Activated T-helper 1 cell treated with anti-CD3 and anti-CD28 coated beads, Interleukin-2, amount 50 U/mL, for 16 hours (primary cell): ENCODE results near the gene IVD.

Experiments
- DNase-seq, 2 donors: peaks; one replicate each; pipeline ENCODE4 v3.0.0-alpha.2; 2020; ENCODE audit warnings: low read depth in 1 of 2, low spot score in 1 of 2

Gene IVD

GRCh38 chr15:40456299-40456712 is 50.7 kb downstream of the IVD start:
- no peak for DNase-seq

- no peak for DNase-seq
Measured at GRCh38 chr15:40456738-40457137, 51.1 kb downstream of the IVD start.

DNA sequence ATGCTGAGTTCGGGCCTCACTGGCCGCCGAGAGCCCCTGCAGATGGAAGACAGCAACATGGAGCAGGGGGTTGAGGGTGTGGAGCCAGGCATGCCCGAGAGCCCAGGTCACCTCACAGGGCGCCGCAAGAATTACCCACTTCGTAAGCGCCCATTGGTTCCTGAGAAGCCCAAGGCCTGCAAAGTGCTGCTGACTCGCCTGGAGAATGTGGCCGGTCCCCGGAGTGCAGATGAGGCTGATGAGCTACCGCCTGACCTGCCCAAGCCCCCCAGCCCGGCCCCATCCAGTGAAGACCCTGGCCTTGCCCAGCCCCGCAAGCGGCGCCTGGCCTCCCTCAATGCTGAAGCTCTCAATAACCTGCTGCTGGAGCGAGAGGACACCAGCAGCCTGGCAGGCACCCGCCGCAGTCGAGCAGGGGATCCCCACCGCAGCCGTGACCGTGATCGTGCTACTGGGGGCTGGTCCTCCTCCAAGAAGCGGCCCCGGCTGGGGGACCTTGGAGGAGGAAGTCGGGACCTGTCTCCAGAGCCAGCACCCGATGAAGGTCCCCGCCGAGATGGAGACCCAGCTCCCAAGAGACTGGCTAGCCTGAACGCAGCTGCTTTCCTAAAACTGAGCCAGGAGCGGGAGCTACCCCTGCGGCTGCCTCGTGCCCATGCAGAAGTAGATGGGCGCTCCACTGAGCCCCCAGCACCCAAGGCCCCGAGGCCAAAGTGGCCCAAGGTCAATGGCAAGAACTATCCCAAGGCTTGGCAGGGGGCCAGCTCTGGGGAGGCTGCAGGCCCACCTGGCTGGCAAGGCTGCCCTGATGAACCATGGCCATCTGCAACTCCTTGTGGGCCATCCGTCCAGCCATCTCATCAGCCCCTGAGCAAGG is 53.1 kb downstream of the IVD start:
- no peak for DNase-seq

- no peak for DNase-seq
Measured at GRCh38 chr15:40459391-40460015, 53.9 kb downstream of the IVD start.

GRCh38 chr15:40460404-40460803 is 54.8 kb downstream of the IVD start:
- no peak for DNase-seq

DNA sequence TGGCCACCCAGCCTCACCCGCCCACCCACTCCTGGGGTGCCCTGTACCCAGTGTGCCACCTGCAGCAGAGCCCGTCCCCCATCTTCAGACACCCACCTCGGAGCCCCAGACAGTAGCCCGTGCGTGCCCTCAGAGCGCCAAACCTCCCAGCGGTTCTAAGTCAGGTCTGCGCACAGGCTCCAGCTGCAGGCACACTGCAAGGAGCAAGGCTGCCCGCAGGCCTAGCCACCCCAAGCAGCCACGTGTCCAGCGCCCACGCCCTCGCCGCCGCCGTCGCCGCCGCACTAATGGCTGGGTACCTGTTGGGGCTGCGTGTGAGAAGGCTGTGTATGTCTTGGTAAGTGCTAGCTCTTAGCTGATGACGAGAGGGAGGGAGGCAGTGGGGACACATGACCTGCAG is 56.4 kb downstream of the IVD start:
- DNase-seq, result no peak

GRCh38 chr15:40463279-40463678 is 57.7 kb downstream of the IVD start:
- no peak for DNase-seq

DNA sequence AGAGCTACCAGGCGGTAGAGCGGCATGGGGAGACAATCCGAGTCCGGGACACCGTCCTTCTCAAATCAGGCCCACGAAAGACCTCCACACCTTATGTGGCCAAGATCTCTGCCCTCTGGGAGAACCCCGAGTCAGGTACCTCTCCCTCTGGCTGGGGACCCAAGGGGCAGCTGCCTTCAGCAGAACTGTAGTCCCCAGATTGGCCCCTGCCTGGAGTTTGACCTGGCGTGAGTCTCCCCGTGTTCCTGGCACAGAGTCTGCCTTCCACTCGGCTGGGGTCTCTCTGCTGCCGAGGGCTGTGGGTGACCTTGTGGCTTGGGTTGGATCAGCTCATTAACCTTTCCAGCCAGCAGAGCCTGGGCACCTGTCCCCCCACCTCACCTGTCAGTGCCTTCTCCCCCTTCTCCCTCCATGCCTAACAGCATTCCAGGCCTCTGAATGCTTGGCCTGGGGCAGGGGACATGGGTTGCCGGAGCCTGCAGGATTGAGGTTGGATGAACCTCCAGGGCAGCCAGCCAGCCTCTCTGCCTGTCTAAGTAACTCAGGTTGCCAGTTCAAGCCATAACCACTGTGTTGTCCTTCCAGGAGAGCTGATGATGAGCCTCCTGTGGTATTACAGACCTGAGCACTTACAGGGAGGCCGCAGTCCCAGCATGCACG is 58.4 kb downstream of the IVD start:
- DNase-seq, result no peak

- DNase-seq, result no peak
Measured at GRCh38 chr15:40464595-40465185, 59.1 kb downstream of the IVD start.

GRCh38 chr15:40465939-40466338 is 60.3 kb downstream of the IVD start:
- DNase-seq, result no peak

- DNase-seq, result no peak
Measured at GRCh38 chr15:40466426-40467260, 61.0 kb downstream of the IVD start.

GRCh38 chr15:40467261-40467615 is 61.6 kb downstream of the IVD start:
- no peak for DNase-seq

DNA sequence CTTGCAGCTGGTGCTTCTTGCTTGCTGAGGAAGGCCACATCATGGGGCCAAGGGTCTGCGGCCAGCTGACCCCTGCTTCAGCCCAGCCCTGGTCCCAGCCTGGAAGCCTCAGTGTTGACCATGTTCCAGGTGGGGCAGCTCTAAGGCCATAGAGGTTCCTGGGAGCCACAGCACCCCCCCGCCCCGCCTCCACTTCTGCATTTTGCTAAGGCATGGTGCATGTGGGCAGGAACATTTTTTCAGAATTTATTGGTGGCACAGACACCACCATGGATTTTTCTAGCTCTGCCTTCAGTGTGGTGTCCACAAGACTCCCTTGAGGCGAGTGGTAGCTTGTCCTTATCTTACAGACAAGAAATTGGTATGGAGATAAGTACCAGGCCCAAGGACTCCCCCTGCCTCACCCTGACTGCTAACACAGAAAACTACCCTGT is 63.3 kb downstream of the IVD start:
- DNase-seq, result no peak

DNA sequence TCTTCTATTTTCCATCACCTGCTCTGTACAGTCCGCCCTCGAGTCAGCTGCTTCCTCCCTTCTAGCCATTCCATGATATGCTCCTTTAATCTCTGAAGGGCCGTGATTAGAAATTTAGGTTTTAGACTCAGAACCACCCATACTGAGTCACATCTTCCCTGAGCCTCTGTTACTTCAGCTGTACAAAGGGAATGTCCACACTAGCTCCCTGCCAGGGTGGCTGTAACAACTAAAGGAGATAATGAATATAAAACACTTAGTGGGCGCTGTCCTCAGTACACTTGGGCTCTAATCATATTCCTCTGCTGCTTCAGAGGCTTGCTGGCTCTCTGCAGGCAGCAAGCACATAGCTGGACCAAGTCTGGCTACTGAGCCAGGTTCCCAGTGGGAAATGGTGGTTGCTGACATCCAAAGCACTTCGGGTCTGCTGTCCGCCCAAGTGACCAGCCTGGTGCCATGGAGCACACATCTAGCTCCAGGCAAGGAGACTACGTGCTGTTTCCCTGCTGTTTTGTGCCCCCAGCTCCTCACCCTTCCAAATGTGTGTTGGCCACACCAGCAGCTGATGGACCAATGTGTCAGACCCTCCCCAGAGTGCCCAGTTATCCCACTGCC is 64.3 kb downstream of the IVD start:
- DNase-seq, result no peak

GRCh38 chr15:40470423-40471104 is 65.0 kb downstream of the IVD start, which contains the start of gene CHST14:
CHST14 (plus strand) TSS chr15:40470984; CDS start chr15:40471214, 230 bp downstream.
- DNase-seq, result peak; percentile 20 to 49
